Measurements from ENCODE around the gene MAGI3. TPM values are rescaled to one million over a fixed set of nuclear protein-coding genes. Genes with fewer than 3 reads are reported as not detected.

Gene MAGI3
- total and polyA plus RNA-seq, 12 donors = 3.3 to 17.6 (median 11.8) TPM

- Histone ChIP-seq H3K27me3 (no peaks in the 10 kb centered on the region), H3K4me1 (replicated peaks in 1 of 2) (no peaks in the 10 kb centered on the region), H3K4me3 (no peak overlapping the region), H3K9me3 (replicated peaks in 1 of 3) (no peaks in the 10 kb centered on the region), H3K27ac (no peak overlapping the region), H3K36me3 (replicated peaks in 1 of 2) (no peaks in the 10 kb centered on the region)
- intact Hi-C loops (cut with DNase I) = no loop called here
- WGBS, 4 donors = 25 to 53% (median 50%) methylated on average over 3 of the region's 3 CpGs
- no peak for TF ChIP-seq POLR2A (IDR thresholded peaks at IDR 0.05)
- TF ChIP-seq, protein P1, sequence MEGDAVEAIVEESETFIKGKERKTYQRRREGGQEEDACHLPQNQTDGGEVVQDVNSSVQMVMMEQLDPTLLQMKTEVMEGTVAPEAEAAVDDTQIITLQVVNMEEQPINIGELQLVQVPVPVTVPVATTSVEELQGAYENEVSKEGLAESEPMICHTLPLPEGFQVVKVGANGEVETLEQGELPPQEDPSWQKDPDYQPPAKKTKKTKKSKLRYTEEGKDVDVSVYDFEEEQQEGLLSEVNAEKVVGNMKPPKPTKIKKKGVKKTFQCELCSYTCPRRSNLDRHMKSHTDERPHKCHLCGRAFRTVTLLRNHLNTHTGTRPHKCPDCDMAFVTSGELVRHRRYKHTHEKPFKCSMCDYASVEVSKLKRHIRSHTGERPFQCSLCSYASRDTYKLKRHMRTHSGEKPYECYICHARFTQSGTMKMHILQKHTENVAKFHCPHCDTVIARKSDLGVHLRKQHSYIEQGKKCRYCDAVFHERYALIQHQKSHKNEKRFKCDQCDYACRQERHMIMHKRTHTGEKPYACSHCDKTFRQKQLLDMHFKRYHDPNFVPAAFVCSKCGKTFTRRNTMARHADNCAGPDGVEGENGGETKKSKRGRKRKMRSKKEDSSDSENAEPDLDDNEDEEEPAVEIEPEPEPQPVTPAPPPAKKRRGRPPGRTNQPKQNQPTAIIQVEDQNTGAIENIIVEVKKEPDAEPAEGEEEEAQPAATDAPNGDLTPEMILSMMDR (IDR thresholded peaks at IDR 0.05) = no peak
- DNase-seq = no peak
These were observed 147.9 kb downstream of the MAGI3 start for GRCh38 chr1:113538225-113538624.

DNA sequence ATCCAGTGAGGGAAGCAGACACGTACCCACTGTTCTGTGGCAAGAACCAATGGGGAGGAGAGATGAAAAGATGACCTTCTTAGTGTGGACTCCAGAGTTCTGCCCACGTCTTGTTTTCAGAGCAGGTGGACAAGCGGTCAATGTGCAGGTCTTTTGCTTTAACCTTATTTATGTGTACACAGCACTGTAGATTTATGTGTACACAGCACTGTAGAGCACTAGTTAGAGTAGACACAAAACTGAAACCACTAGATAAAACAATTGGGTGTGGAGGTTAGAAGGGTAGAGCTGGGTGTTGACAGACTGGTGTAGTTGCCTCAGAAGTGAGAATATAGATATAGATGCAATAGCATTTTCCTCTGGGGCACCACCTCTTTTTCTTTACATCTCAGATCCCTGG is 150.0 kb downstream of the MAGI3 start:
- Histone ChIP-seq H3K4me3 (no peak overlapping the region), H3K4me1 (replicated peaks in 1 of 2) (no peaks in the 10 kb centered on the region), H3K27me3 (no peaks in the 10 kb centered on the region), H3K36me3 (replicated peaks in 1 of 2) (no peaks in the 10 kb centered on the region), H3K9me3 (replicated peaks in 1 of 3) (peaks cover 0 to 4% (median 0%) of the 10 kb centered on the region in 3 donors), H3K27ac (no peak overlapping the region)
- intact Hi-C loops (cut with DNase I) = no loop called here
- 87 to 100% (median 95%) methylated on average over 3 of the region's 3 CpGs for WGBS, 4 donors
- no peak for TF ChIP-seq POLR2A (IDR thresholded peaks at IDR 0.05)
- TF ChIP-seq, protein P1 (IDR thresholded peaks at IDR 0.05) = no peak
- DNase-seq = no peak

DNA sequence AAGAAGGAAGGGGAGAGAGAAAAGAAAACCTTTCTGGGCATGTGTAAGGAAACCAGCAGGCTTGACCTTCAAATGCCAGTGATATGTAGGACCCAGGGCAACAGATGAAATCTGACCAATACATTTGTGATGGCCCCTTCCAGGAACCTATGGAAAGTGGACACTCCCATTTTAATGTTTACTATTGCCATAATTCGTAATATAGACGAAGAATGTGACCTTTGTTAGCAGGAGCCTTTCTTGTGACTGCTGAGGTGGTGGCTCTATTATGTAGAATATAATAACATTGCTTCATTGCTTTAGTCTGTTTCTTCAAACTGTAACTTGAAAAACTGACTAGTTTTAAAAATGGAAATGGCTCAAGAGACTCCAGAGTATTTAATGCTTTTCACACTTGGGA is 150.8 kb downstream of the MAGI3 start:
- no peak for DNase-seq
- Histone ChIP-seq H3K4me3 (no peak overlapping the region), H3K27ac (no peak overlapping the region), H3K4me1 (replicated peaks in 1 of 2) (no peaks in the 10 kb centered on the region), H3K27me3 (no peaks in the 10 kb centered on the region), H3K9me3 (replicated peaks in 1 of 3) (peaks cover 0 to 4% (median 0%) of the 10 kb centered on the region in 3 donors), H3K36me3 (replicated peaks in 1 of 2) (no peaks in the 10 kb centered on the region)
- no peak for TF ChIP-seq POLR2A (IDR thresholded peaks at IDR 0.05)
- TF ChIP-seq, protein P1 (IDR thresholded peaks at IDR 0.05) = no peak
- intact Hi-C loops (cut with DNase I) = no loop called here
- WGBS, 4 donors = 72 to 92% (median 83%) methylated on average over 2 of the region's 2 CpGs

DNA sequence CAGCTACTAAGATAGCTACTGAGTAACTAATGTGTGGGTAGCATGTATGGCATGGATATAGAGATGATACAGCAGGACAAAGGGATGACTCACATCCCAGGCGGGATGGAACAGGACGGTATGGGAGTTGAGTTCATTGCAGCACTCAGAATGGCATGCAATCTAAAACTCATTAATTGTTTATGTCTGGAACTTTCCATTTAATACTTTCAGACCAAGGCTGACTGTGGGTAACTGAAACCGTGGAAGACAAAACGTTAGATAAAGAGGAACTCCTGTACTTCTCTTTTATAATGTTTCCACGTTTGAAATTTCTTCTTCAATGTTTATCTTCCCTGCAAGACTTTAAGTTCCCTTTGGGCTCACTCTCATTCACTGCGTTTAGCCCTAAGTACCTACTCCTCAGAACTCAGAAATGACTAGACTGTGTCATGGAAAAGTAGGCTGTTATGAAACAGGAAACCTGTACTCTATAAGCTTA is 151.9 kb downstream of the MAGI3 start:
- 74 to 85% (median 80%) methylated on average over 6 of the region's 6 CpGs for WGBS, 4 donors
- DNase-seq = no peak
- Histone ChIP-seq H3K4me3 (no peak overlapping the region), H3K4me1 (replicated peaks in 1 of 2) (no peaks in the 10 kb centered on the region), H3K27me3 (no peaks in the 10 kb centered on the region), H3K9me3 (replicated peaks in 1 of 3) (peaks cover 0 to 4% (median 0%) of the 10 kb centered on the region in 3 donors), H3K27ac (no peak overlapping the region), H3K36me3 (replicated peaks in 1 of 2) (no peaks in the 10 kb centered on the region)
- intact Hi-C loops (cut with DNase I) = no loop called here
- TF ChIP-seq, protein P1 (IDR thresholded peaks at IDR 0.05) = no peak
- no peak for TF ChIP-seq POLR2A (IDR thresholded peaks at IDR 0.05)

All from adrenal gland (tissue), 12 donors.